ENCODE measurements around the gene FOXP4.

- TF ChIP-seq CTCF (IDR thresholded peaks at IDR 0.05 in 8 of 11, conservative IDR thresholded peaks at IDR 0.05 in 3 of 11) (no peak), POLR2AphosphoS5 (IDR thresholded peaks at IDR 0.05) (no peak)
These were observed 103.4 kb downstream of the FOXP4 start for GRCh38 chr6:41649596-41649995.

Measured in spleen (tissue), 7 donors.